HepG2 (cell line): Measurements from ENCODE around the gene PSMC2. TPM values are rescaled to one million over a fixed set of nuclear protein-coding genes. Genes with fewer than 3 reads are reported as not detected.
A peak's percentile ranks its signal among the peaks of the same experiment; 100 is the strongest.

Source experiments
- BCL3 ChIP-seq: sonication (generic); formaldehyde crosslinking; IDR thresholded peaks from 2 replicates; pipeline ENCODE4 v1.5.1; 2020; ENCODE audit warnings: mild to moderate bottlenecking, missing genetic modification reagents, moderate library complexity
- BRCA1 ChIP-seq: sonication (generic); formaldehyde crosslinking; IDR thresholded peaks from 2 replicates; pipeline ENCODE4 v1.4.0; 2020; ENCODE audit warnings: missing genetic modification reagents
- E2F2 ChIP-seq: sonication (generic); formaldehyde crosslinking; IDR thresholded peaks from 2 replicates; pipeline ENCODE4 v1.4.0; 2020; ENCODE audit warnings: missing genetic modification reagents, borderline replicate concordance
- FOXK2 ChIP-seq: fragments of 450-650 bp; IDR thresholded peaks from 2 replicates; pipeline ENCODE4 v1.6.1; 2016
- GLI4 ChIP-seq: sonication (generic); formaldehyde crosslinking; IDR thresholded peaks from 2 replicates; pipeline ENCODE4 v1.5.1; 2020; ENCODE audit warnings: missing genetic modification reagents, mild to moderate bottlenecking, moderate library complexity, borderline replicate concordance
- GMEB1 ChIP-seq: sonication (generic); formaldehyde crosslinking; IDR thresholded peaks from 2 replicates; pipeline ENCODE4 v1.5.1; 2020; ENCODE audit warnings: missing genetic modification reagents, mild to moderate bottlenecking, borderline replicate concordance
- HNRNPK ChIP-seq: fragments of 200-400 bp; formaldehyde crosslinking; IDR thresholded peaks from 2 replicates; pipeline ENCODE4 v1.6.1; 2018; ENCODE audit warnings: low read length, low read depth, moderate library complexity, mild to moderate bottlenecking; ENCODE audit not compliant: poor library complexity, severe bottlenecking
- MZF1 ChIP-seq: sonication (generic); formaldehyde crosslinking; IDR thresholded peaks from 2 replicates; pipeline ENCODE4 v1.8.1; 2023; ENCODE audit warnings: mild to moderate bottlenecking, missing genetic modification reagents, borderline replicate concordance
- NR3C1 ChIP-seq: sonication (generic); formaldehyde crosslinking; IDR thresholded peaks from 2 replicates; pipeline ENCODE4 v1.4.0; 2020; ENCODE audit warnings: missing genetic modification reagents
- NRL ChIP-seq: sonication (generic); formaldehyde crosslinking; IDR thresholded peaks from 2 replicates; pipeline ENCODE4 v1.5.0; 2020; ENCODE audit warnings: missing genetic modification reagents, mild to moderate bottlenecking, moderate library complexity, borderline replicate concordance
- SMARCC2 ChIP-seq: fragments of 450-650 bp; IDR thresholded peaks from 2 replicates; pipeline ENCODE4 v1.6.1; 2017; ENCODE audit warnings: antibody characterized with exemption, mild to moderate bottlenecking
- SSRP1 ChIP-seq: IDR thresholded peaks from 2 replicates; pipeline ENCODE4 v1.6.1; 2016; ENCODE audit warnings: control low read depth
- ZNF17 ChIP-seq: sonication (generic); formaldehyde crosslinking; IDR thresholded peaks from 2 replicates; pipeline ENCODE4 v1.5.0; 2020; ENCODE audit warnings: mild to moderate bottlenecking, missing genetic modification reagents
- ZNF567 ChIP-seq: sonication (generic); formaldehyde crosslinking; IDR thresholded peaks from 2 replicates; pipeline ENCODE4 v1.8.1; 2023; ENCODE audit warnings: mild to moderate bottlenecking, missing genetic modification reagents, borderline replicate concordance
- ZNF576 ChIP-seq: sonication (generic); formaldehyde crosslinking; IDR thresholded peaks from 2 replicates; pipeline ENCODE4 v1.4.0; 2020; ENCODE audit warnings: mild to moderate bottlenecking, missing genetic modification reagents
- ZNF724P ChIP-seq: sonication (generic); formaldehyde crosslinking; IDR thresholded peaks from 2 replicates; pipeline ENCODE4 v1.8.0; 2022; ENCODE audit warnings: missing genetic modification reagents, borderline replicate concordance
- ZNF766 ChIP-seq: sonication (generic); formaldehyde crosslinking; IDR thresholded peaks from 2 replicates; pipeline ENCODE4 v1.5.0; 2020; ENCODE audit warnings: missing genetic modification reagents, borderline replicate concordance
- ZNF777 ChIP-seq: sonication (generic); formaldehyde crosslinking; IDR thresholded peaks from 2 replicates; pipeline ENCODE4 v1.4.0; 2020; ENCODE audit warnings: missing genetic modification reagents
- ZSCAN9 ChIP-seq: IDR thresholded peaks from 2 replicates; pipeline ENCODE4 v1.6.1; 2016; ENCODE audit warnings: borderline replicate concordance
- polyA plus RNA-seq, 8 experiments: library from polyadenylated mRNA; depleted of rRNA in 3 of 8; stranded (reverse) in 7 of 8; unstranded in 1 of 8; fragments of >200 nt; fragmentation: Illumina TruSeq in 4 of 8; extraction: Trizol in 4 of 8; gene quantifications; 2 replicates each; pipeline versions ENCODE4 v1.2.1 to v1.2.3, GENCODE V29; 2011 to 2016; ENCODE audit warnings: low read depth in 4 of 8, missing spikeins in 1 of 8, mixed read lengths in 1 of 8; ENCODE audit not compliant: insufficient read depth in 1 of 8
- total RNA-seq, 5 experiments: library from RNA; depleted of rRNA; stranded (reverse); fragments of >200 nt; fragmentation: Illumina TruSeq; extraction: Trizol; gene quantifications; 2 replicates each; pipeline ENCODE4 v1.2.3, GENCODE V29; 2016; ENCODE audit warnings: low read depth in 1 of 5
- TF ChIP-seq, protein P1 (sequence below): sonication (generic); formaldehyde crosslinking; conservative IDR thresholded peaks from 2 replicates; pipeline ENCODE4 v1.4.0; 2020; ENCODE audit warnings: missing genetic modification reagents
- TF ChIP-seq, protein P2 (sequence below): sonication (generic); formaldehyde crosslinking; IDR thresholded peaks from 2 replicates; pipeline ENCODE4 v1.5.0; 2020; ENCODE audit warnings: mild to moderate bottlenecking, missing genetic modification reagents

Gene PSMC2
- total and polyA plus RNA-seq, 2 of the 13 experiments (the other 11 are each of a cell fraction or from before 2014, with no cell fraction given): 89.9 to 181 TPM

GRCh38 chr7:103347507-103348267 is at the start of gene PSMC2 (continued):
- 0 out of 2 replicates have a peak, but pooled peaks have one; percentile 55 for TF ChIP-seq BCL3 (CRISPR knock-in tag)
- peak; percentile 45; the same call in 1 of the 2 replicates for TF ChIP-seq ZSCAN9 (CRISPR knock-in tag)
- no peak for TF ChIP-seq ZNF567 (CRISPR knock-in tag)
- no peak for TF ChIP-seq ZNF576 (CRISPR knock-in tag)
- TF ChIP-seq GLI4 (CRISPR knock-in tag): peak; percentile 68; the same call in 1 of the 2 replicates
- TF ChIP-seq ZNF766: no peak
- no peak for TF ChIP-seq SSRP1 (CRISPR knock-in tag)
- TF ChIP-seq, protein P1, sequence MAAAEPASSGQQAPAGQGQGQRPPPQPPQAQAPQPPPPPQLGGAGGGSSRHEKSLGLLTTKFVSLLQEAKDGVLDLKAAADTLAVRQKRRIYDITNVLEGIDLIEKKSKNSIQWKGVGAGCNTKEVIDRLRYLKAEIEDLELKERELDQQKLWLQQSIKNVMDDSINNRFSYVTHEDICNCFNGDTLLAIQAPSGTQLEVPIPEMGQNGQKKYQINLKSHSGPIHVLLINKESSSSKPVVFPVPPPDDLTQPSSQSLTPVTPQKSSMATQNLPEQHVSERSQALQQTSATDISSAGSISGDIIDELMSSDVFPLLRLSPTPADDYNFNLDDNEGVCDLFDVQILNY: no peak
- no peak for TF ChIP-seq ZNF777 (CRISPR knock-in tag)
- TF ChIP-seq HNRNPK: no peak
- TF ChIP-seq FOXK2: no peak
- TF ChIP-seq BRCA1: no peak
- no peak for TF ChIP-seq MZF1 (CRISPR knock-in tag)
- TF ChIP-seq, protein P2, sequence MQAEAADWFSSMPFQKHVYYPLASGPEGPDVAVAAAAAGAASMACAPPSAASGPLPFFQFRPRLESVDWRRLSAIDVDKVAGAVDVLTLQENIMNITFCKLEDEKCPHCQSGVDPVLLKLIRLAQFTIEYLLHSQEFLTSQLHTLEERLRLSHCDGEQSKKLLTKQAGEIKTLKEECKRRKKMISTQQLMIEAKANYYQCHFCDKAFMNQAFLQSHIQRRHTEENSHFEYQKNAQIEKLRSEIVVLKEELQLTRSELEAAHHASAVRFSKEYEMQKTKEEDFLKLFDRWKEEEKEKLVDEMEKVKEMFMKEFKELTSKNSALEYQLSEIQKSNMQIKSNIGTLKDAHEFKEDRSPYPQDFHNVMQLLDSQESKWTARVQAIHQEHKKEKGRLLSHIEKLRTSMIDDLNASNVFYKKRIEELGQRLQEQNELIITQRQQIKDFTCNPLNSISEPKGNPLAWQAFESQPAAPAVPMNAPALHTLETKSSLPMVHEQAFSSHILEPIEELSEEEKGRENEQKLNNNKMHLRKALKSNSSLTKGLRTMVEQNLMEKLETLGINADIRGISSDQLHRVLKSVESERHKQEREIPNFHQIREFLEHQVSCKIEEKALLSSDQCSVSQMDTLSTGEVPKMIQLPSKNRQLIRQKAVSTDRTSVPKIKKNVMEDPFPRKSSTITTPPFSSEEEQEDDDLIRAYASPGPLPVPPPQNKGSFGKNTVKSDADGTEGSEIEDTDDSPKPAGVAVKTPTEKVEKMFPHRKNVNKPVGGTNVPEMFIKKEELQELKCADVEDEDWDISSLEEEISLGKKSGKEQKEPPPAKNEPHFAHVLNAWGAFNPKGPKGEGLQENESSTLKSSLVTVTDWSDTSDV (CRISPR knock-in tag): no peak
- TF ChIP-seq ZNF724P (CRISPR knock-in tag): no peak
- TF ChIP-seq ZNF17: no peak
- TF ChIP-seq NRL (CRISPR knock-in tag): peak; percentile 76; the same call in 1 of the 2 replicates
- TF ChIP-seq E2F2 (CRISPR knock-in tag): no peak
- TF ChIP-seq GMEB1 (CRISPR knock-in tag): peak; percentile 71; the same call in 1 of the 2 replicates
- TF ChIP-seq SMARCC2: no peak
- no peak for TF ChIP-seq NR3C1 (CRISPR knock-in tag)
